GM21360 (cell line): Measurements from ENCODE around the gene SLC30A9.
A peak's percentile ranks its signal among the peaks of the same experiment; 100 is the strongest.

Experiments used
- ATAC-seq: cut with Tn5 transposase; IDR thresholded peaks from one replicate; pipeline ENCODE4 v1.9.1; 2021; ENCODE audit warnings: mild to moderate bottlenecking, moderate library complexity; ENCODE audit not compliant: unreplicated experiment

SLC30A9 gene

GRCh38 chr4:41990365-41991111 is at the start of gene SLC30A9:
Gene SLC30A9, plus strand, starts transcription at chr4:41990530. Its CDS starts 122 bp downstream, at chr4:41990652.
- peak; percentile 98 for ATAC-seq

DNA sequence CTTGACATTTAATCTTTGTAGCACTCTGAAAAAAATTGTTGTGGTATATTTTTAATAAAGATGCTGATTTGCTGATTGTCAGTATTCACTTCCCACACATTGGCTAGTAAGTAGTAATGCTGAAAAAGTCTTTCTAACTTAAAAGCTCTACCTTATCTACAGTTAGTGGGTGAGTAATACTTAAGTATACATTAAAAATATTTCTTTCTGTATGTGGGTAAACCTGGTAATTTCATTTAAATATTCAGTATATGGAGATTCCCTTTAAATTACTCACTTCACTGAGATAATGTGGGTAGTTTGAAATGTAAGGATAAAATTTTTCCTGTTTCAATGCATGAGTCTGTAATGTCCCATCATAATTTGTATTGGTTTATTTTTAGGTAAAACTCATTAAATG is 49.5 kb upstream of the SLC30A9 start:
- no peak for ATAC-seq

- ATAC-seq = no peak
Measured at GRCh38 chr4:41943506-41943905, 46.8 kb upstream of the SLC30A9 start.

- ATAC-seq = no peak
Measured at GRCh38 chr4:41944089-41944488, 46.2 kb upstream of the SLC30A9 start.

DNA sequence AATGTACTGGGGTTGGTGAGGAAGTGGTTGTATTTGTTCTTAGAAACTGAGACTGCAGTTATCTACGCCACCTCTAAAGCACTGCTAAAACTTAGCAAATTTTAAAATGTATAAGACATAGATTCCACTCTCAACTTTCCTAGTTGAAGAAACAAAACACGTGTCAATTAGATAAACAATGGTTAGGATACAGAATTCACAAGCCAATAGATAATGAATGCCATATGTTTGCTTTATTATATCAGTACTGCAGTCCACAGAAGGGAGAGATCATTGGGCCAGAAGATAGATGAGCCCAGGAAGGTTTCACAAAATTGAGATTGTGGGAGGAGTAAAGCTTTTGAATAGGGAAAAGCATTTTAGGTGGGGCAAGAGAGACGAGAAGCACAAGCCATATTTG is 40.8 kb upstream of the SLC30A9 start:
- no peak for ATAC-seq

DNA sequence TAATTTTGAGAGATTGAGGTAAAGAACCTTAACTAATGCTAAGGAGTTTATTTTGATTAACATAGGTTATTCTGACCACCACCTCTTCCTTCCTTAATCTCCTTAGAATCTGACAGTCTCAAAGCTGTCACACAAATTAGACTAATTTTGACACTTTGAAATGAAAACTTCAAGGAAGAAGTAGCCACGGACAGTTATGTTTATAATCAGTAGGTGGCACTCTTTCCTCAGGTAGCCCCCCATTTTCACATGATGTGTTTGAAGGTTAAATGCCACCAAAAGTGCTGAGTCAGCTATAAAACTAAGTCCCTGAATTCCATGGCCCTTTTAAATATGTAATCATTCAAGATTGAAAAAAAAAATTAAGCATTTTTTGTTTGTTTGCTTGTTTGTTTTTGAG is 32.7 kb upstream of the SLC30A9 start:
- ATAC-seq = no peak

DNA sequence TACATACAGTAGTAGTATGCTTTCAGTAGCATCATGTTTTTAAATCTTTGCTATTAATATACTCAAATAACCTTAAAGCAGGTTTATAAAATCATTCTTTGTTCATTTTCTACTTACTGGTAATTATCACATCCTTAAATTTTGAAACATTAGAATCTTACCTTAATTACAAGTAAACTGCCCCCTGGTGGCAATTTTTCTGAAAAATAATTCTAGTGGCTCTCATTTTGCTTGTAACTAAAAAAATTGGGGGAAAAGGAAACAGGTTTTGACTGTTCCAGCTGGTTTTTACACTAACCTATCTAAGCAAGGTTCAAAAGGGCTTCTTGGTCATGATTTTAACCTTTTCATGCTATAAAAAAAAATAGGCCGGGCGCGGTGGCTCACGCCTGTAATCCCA is 27.2 kb upstream of the SLC30A9 start:
- ATAC-seq = no peak

DNA sequence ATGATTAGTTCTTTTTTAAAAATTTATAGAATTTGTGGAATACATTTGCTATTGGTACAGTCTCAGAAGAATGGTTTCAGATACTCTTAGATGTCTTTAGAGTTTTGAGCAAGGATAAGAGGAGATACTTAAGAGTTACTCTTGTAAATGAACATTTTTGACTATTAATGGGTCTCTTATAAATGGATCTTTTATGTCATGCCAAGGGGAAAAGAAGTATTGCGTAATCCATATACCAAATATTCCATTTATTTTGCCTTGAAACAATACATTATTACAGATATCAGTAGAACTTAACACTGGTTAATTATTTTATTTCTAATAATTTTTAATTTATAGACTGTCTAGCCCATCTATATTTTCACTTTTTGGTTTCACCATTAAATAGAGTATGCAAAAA is 25.9 kb upstream of the SLC30A9 start:
- no peak for ATAC-seq

DNA sequence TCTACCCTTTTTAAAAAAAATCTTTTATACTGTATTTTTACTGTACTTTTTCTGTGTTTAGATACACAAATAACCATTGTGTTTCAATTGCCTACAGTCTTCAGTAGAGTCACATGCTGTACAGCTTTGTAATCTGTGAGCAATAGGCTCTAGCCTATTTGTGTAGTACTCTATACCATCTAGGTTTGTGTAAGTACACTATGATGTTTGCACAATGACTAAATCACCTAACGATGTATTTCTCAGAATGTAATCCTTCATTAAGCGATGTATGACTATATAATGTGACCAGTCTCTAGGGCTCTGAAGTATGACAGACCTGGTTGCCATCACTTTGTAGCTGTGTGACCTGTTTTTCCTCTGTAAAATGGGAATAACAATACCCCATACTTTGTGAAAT is 22.9 kb upstream of the SLC30A9 start:
- no peak for ATAC-seq

DNA sequence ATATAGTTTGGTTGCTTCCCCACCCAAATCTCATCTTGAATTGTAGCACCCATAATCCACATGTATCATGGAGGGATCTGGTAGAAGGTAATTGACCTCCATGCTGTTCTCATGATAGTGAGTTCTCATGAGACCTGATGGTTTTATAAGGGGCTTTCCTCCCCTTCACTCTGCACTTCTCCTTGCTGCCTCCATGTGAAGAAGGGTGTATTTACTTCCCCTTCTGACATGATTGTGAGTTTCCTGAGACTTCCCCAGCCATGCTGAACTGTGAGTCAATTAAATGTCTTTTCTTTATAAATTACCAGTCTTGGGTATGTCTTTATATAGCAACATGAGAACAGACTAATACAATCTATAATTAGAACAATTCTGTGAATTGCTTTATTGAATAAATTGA is 20.7 kb upstream of the SLC30A9 start:
- no peak for ATAC-seq

GRCh38 chr4:41975341-41975740 is 15.0 kb upstream of the SLC30A9 start:
- no peak for ATAC-seq

GRCh38 chr4:41976775-41977516 is 13.4 kb upstream of the SLC30A9 start:
- ATAC-seq = no peak

DNA sequence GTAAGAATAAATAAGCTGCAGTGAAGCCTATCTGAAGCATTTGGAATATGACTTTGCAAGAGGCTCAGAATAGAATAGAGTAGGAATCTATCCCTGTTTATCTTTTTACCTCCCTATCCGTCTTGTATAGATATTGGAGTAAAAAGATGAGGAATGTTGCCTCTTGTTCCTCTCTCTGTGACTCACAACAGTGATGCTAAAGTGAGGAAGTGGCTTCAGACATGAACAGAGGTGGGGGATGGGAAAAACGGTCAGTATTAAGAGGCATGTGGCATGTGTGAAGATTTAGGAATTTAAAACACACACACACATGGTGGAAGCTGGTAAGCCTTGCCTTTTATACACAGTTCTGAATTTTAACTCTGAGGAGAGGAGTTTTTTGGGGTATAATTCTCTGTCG is 12.6 kb upstream of the SLC30A9 start:
- ATAC-seq = no peak

DNA sequence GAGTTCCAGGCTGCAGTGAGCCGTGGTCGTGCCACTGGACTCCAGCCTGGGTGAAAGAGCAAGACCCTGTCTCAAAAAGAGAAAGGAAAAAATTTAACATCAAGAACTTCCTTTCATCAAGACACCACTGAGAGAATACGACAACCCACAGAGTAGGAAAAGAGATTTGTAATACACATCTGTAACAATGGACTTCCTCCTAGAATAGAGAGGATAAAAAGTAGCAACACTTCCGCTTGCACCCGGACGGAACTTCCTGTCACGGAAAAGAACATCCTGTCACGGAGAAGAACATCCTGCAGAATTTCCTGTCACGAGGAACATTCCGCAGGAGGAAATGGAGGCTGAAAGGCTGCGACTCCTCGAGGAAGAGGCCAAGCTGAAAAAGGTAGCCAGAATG is 8.9 kb upstream of the SLC30A9 start, which contains the start of gene DCAF4L1:
TSS of gene DCAF4L1 (plus strand) at position 301 of the 400 bp plus-strand sequence. CDS start at position 338, 37 bp downstream.
- ATAC-seq = no peak

DNA sequence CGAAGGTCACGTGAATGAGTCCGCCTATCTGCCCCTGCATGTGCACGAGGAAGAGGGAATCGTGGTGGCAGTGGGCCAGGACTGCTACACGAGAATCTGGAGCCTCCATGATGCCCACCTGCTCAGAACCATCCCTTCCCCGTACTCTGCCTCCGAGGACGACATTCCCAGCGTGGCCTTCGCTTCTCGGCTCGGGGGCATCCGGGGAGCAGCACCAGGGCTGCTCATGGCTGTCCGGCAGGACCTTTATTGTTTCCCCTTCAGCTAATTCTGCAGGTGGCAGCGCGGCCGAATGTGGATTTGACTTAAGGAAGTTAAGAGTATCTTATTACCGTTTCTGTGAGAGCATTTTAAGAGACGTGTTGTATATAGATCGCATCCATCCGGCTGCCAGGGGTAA is 7.6 kb upstream of the SLC30A9 start:
- no peak for ATAC-seq

- no peak for ATAC-seq
Measured at GRCh38 chr4:41985151-41985550, 5.2 kb upstream of the SLC30A9 start.

DNA sequence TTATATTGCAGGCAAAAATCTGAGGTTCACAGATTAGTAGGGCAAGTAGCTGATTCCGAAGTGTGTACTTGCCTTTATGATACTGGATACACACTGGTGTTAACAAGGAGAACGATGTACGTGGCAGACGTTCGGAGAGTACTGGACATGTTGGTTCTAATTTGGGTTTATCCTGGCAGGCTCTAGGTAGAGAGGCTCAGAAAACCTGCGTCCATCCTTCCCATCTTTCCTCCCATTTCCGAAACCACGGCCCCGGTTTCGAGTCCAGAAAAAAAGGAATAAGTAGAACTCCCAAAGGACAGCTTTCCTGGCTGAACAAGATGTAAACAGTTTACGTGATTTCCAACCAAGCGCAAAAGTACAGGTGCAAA is 351 bp upstream of the SLC30A9 start:
- peak; percentile 16 for ATAC-seq

- ATAC-seq = no peak
Measured at GRCh38 chr4:41991916-41992767, 1.8 kb downstream of the SLC30A9 start.

DNA sequence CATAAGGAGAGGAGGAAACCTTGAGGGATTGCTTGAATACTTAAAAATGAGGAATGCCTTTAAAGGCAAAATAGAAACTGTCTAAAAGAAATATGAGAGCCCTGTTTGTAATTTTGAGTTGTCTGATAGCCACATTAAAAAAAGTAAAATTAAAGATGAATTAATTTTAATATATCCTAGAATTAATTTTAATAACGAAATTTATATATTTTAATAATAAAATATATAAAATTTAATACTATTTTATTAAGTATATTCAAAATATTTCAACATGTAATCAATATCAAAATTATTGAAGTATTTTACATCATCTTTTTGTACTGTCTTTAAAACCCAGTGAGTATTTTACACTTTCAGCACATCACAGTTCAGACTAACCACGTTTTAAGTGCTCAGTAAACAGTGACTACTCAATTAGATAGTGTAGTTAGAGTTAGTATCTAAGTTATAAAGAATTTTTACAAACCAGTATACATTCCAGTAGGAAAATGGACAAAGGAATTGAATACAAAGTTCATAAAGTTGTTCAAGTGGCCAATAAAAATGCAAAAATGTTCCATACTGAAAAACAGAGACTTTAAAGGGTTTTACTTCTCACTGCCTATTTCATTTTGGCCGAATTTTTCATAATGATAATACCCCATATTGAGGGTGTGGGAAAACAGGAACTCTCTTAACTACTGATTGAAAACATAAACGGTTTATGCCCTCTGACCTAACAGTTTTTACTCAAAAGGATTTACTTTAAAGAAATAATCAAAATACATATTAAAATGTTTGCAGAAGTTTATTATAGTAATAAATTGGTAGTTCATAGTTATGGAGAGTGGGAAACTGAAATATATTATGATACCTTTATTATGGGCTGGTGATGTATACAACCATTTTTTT is 2.9 kb downstream of the SLC30A9 start:
- no peak for ATAC-seq

DNA sequence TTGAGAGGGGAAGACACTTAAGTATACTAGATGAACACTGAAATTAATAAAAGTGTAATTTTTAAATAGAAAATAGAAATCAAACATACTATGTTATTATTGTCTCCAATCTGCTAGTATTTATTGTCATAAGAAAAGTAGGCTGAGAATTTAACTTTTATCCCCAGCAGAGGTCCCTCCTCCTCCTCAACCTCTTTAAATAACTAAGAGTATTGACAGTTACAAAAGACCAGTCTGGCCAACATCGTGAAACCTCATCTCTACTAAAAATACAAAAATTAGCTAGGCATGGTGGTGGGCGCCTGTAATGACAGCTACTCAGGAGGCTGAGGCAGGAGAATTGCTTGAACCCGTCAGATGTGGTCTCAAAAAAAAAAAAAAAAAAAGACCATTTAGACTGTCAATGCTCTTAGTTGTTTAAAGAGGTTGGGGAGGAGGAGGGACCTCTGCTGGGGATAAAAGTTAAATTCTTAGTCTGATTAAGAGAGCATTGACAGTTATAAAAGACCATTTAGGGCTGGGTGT is 4.2 kb downstream of the SLC30A9 start:
- ATAC-seq = no peak
